GM19395 (cell line): ENCODE results near the gene TBC1D25.

Experiments
- ATAC-seq: cut with Tn5 transposase; IDR thresholded peaks from one replicate; pipeline ENCODE4 v1.9.1; 2021; ENCODE audit warnings: mild to moderate bottlenecking, moderate library complexity; ENCODE audit not compliant: unreplicated experiment

Gene TBC1D25

DNA sequence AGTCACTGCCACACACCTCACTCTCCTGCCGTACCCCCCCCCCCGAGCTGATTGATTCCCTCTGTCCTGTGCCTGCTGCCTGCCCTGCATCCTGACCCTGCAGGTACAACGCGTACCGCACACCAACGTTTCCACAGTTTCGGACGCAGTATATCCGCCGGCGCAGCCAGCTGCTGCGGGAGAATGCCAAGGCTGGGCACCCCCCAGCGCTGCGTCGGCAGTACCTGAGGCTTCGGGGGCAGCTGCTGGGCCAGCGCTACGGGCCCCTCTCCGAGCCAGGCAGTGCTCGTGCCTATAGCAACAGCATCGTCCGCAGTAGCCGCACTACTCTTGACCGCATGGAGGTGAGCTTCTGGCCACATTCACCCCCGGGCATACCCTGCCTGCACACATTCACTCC, 59.1 kb downstream of the TBC1D25 start:
- ATAC-seq: no peak

DNA sequence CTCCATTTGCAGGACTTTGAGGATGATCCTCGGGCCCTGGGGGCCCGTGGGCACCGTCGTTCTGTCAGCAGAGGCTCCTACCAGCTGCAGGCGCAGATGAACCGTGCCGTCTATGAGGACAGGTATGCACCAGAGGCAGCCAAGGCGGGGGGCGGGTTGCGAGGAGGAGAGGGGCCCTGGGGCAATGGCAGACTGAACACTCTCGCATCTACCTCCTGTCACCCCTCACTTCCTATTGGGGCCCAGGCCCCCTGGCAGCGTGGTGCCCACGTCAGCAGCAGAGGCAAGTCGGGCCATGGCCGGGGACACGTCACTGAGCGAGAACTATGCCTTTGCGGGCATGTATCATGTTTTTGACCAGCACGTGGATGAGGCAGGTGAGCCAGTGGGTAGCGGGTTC, 59.8 kb downstream of the TBC1D25 start:
- no peak for ATAC-seq

DNA sequence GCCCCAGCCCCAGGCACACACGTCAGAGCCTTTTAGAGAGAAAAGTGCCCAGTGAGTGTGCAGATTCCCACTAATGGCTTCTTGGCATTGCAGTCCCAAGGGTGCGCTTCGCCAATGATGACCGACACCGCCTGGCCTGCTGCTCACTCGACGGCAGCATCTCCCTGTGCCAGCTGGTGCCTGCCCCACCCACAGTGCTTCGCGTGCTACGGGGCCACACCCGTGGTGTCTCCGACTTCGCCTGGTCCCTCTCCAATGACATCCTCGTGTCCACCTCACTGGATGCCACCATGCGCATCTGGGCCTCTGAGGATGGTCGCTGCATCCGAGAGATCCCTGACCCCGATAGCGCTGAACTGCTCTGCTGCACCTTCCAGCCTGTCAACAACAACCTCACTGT, 60.7 kb downstream of the TBC1D25 start:
- ATAC-seq: no peak

DNA sequence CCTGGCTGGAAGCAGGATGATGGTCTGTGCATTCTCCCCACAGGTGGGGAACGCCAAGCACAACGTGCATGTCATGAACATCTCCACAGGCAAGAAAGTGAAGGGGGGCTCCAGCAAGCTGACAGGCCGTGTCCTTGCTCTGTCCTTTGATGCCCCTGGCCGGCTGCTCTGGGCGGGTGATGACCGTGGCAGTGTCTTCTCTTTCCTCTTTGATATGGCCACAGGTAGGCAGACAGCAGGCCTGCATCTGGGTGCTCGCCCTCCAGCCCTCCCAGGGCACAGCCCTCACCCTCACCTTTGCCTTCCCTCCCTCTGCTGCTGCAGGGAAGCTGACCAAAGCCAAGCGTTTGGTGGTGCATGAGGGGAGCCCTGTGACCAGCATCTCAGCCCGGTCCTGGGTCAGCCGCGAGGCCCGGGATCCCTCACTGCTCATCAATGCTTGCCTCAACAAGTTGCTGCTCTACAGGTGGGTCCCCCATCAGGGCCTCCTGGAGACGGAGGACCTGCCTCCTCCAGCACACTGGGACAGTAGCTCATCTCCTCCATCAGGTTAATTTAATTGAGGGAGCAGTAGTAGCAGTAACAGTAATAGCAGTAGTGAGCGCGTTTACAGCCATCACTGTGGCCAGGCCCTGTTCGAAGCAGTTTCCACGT, 62.4 kb downstream of the TBC1D25 start:
- ATAC-seq: no peak

DNA sequence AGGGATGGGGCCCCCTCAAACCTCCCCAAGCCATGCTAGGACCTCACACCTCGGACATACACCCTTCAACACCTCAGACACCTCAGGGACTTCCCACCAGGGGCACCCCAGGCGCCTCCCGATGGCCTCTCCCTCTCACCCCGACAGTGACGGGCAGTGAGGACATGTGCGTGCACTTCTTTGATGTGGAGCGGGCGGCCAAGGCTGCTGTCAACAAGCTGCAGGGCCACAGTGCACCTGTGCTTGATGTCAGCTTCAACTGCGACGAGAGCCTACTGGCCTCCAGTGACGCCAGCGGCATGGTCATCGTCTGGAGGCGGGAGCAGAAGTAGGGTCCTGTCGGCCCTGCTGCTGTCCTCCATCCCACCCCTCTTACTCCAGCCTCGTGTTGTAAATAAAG, 65.2 kb downstream of the TBC1D25 start:
- no peak for ATAC-seq

DNA sequence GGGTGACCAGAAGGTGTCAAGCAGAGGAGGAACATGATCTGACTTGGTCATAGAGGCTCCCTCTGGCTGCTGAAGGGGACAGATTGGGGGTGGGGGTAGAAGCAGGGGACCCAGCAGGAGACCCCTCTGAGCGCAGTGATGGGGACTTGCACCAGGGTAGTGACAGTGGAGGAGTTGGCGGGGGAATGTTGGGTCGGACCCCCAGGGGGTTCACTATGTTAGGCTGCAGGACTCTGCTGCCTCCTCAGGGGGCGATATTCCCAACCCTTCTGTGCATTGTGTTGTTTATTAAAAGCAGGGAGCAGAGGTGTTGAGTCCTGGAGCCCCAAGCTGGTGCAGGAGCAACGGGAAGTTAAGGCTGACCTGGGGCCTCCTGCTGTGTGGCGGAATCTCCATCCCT, 66.6 kb downstream of the TBC1D25 start:
- ATAC-seq: no peak

DNA sequence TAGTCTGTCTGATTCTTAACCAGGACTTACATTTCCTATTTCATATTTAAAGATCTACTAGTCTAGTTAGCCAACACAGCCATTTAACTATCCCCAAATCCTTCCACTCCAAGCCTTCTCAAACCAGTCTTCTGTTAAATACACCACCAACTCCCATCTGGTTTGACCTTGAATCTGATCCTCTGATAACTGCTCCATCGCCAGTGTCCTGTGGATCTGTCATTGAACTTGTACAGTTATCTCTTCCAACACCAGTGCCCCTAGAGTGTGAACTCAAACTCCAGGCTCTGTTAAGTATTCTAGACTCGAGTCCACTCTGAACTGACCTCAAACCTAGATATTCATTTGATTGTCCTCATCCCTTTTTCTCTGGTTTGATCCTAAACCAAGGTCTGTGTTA, 72.2 kb downstream of the TBC1D25 start:
- ATAC-seq: no peak
